H1 (cell line): Measurements from ENCODE around the gene ABCC11. TPM values are rescaled to one million over a fixed set of nuclear protein-coding genes. Genes with fewer than 3 reads are reported as not detected.

ENCODE experiments used
- CTCF ChIA-PET: fragments of 300-600 bp; sonication (Branson Sonifier 250); formaldehyde crosslinking; loops from one replicate; lab custom pipeline; 2021; ENCODE audit not compliant: partially characterized antibody; lab: Charles Lee
- POLR2A ChIA-PET: fragments of 300-600 bp; sonication (Branson Sonifier 250); formaldehyde crosslinking; loops from one replicate; lab custom pipeline; 2021; ENCODE audit warnings: inconsistent platforms; ENCODE audit not compliant: partially characterized antibody; lab: Charles Lee
- DNase-seq, 2 experiments: peaks; one replicate each; pipeline versions ENCODE4 v3.0.0 to v3.0.0-alpha.2; 2010 to 2022; ENCODE audit warnings: low spot score in 2 of 2, low read depth in 1 of 2, mixed read lengths in 1 of 2
- FAIRE-seq: peaks from 2 replicates; lab custom pipeline; 2011; peaks lifted over from hg19 to GRCh38; lab: Jason Lieb, UNC
- H2AFZ ChIP-seq: 2 replicates; pipeline ENCODE4 v1.8.1; 2012; ENCODE audit warnings: low read length, inconsistent platforms
- H2AK5ac ChIP-seq: 2 replicates; pipeline ENCODE4 v1.6.1; 2013; ENCODE audit warnings: low read depth, low read length
- H2BK120ac ChIP-seq: replicated peaks from 2 replicates; pipeline ENCODE3; 2013; ENCODE audit warnings: low read depth, low read length, inconsistent platforms
- H2BK12ac ChIP-seq: 2 replicates; pipeline ENCODE4 v1.6.1; 2013; ENCODE audit warnings: low read depth, low read length
- H2BK15ac ChIP-seq: 2 replicates; pipeline ENCODE4 v1.6.1; 2013; ENCODE audit warnings: low read length
- H2BK20ac ChIP-seq: 2 replicates; pipeline ENCODE4 v1.6.1; 2013; ENCODE audit warnings: low read length
- H2BK5ac ChIP-seq: 2 replicates; pipeline ENCODE4 v1.6.1; 2013; ENCODE audit warnings: low read depth, low read length
- H3K14ac ChIP-seq: 2 replicates; pipeline ENCODE4 v1.6.1; 2013; ENCODE audit warnings: inconsistent platforms; ENCODE audit not compliant: insufficient read length
- H3K18ac ChIP-seq: 2 replicates; pipeline ENCODE4 v1.6.1; 2013; ENCODE audit warnings: low read length; ENCODE audit errors: extremely low read depth
- H3K23ac ChIP-seq: 2 replicates; pipeline ENCODE4 v1.6.1; 2013; ENCODE audit warnings: inconsistent platforms; ENCODE audit not compliant: insufficient read length
- H3K23me2 ChIP-seq: 2 replicates; pipeline ENCODE4 v1.6.1; 2013; ENCODE audit warnings: low read depth, low read length
- H3K27ac ChIP-seq: 2 replicates; pipeline ENCODE4 v1.6.1; 2011; ENCODE audit warnings: low read depth, low read length, inconsistent platforms
- H3K27me3 ChIP-seq, 4 experiments: replicated peaks in 1 of 4; 1 replicate in 1 of 4; 2 replicates in 3 of 4; pipeline versions ENCODE4 v1.6.1 to v1.8.1; 2011 to 2013; ENCODE audit warnings: low read length in 3 of 4, mild to moderate bottlenecking in 3 of 4, inconsistent platforms in 2 of 4, mixed read lengths in 2 of 4, moderate library complexity in 1 of 4; ENCODE audit not compliant: control insufficient read depth in 3 of 4, insufficient read depth in 3 of 4; ENCODE audit errors: extremely low read depth in 1 of 4
- H3K36me3 ChIP-seq, 4 experiments: 2 replicates each; pipeline versions ENCODE4 v1.6.1 to v1.8.1; 2011 to 2013; ENCODE audit warnings: mild to moderate bottlenecking in 4 of 4, low read length in 3 of 4, moderate library complexity in 2 of 4, control low read depth in 1 of 4, inconsistent platforms in 1 of 4; ENCODE audit not compliant: insufficient read depth in 4 of 4, control insufficient read depth in 2 of 4
- H3K4ac ChIP-seq: replicated peaks from 2 replicates; pipeline ENCODE3; 2013; ENCODE audit warnings: low read length, low read depth, mixed read lengths, inconsistent platforms; ENCODE audit not compliant: insufficient read length
- H3K4me1 ChIP-seq, 4 experiments: replicated peaks in 1 of 4; 1 replicate in 1 of 4; 2 replicates in 3 of 4; pipeline versions ENCODE4 v1.6.1 to v1.8.1; 2011 to 2013; ENCODE audit warnings: low read length in 3 of 4, inconsistent platforms in 2 of 4, mixed read lengths in 1 of 4; ENCODE audit not compliant: insufficient read depth in 4 of 4, control insufficient read depth in 3 of 4
- H3K4me2 ChIP-seq, 2 experiments: 2 replicates each; pipeline versions ENCODE4 v1.6.1 to v1.8.1; 2011 to 2013; ENCODE audit warnings: low read depth in 2 of 2, low read length in 2 of 2, control low read depth in 1 of 2, inconsistent platforms in 1 of 2, mild to moderate bottlenecking in 1 of 2; ENCODE audit not compliant: insufficient read depth in 1 of 2
- H3K4me3 ChIP-seq, 4 experiments: fragments of 200-600, 300-600 bp in 1 of 4; sonication (generic), shearing (Covaris generic), sonication (Bioruptor Twin) in 1 of 4; 2 replicates each; pipeline versions ENCODE4 v1.5.1 to v1.8.1; 2011 to 2016; ENCODE audit warnings: low read length in 4 of 4, low read depth in 3 of 4, control low read depth in 2 of 4, inconsistent platforms in 2 of 4, mild to moderate bottlenecking in 2 of 4, mixed read lengths in 1 of 4, moderate library complexity in 1 of 4; ENCODE audit not compliant: insufficient read depth in 2 of 4; ENCODE audit errors: extremely low read depth in 1 of 4
- H3K56ac ChIP-seq: replicated peaks from 2 replicates; pipeline ENCODE3; 2013; ENCODE audit warnings: low read depth, mild to moderate bottlenecking, mixed read lengths, low read length, inconsistent platforms; ENCODE audit not compliant: insufficient read length
- H3K79me1 ChIP-seq: 2 replicates; pipeline ENCODE4 v1.6.1; 2013; ENCODE audit warnings: low read depth, low read length, control low read depth
- H3K79me2 ChIP-seq, 2 experiments: 2 replicates each; pipeline versions ENCODE4 v1.6.1 to v1.8.1; 2012 to 2013; ENCODE audit warnings: low read length in 2 of 2, mild to moderate bottlenecking in 2 of 2, inconsistent platforms in 1 of 2; ENCODE audit not compliant: insufficient read depth in 2 of 2, control insufficient read depth in 1 of 2
- H3K9ac ChIP-seq, 4 experiments: replicated peaks in 1 of 4; 1 replicate in 1 of 4; 2 replicates in 3 of 4; pipeline versions ENCODE4 v1.6.1 to v1.8.1; 2011 to 2013; ENCODE audit warnings: low read depth in 3 of 4, low read length in 3 of 4, control low read depth in 2 of 4, mild to moderate bottlenecking in 2 of 4, moderate library complexity in 2 of 4, inconsistent platforms in 1 of 4; ENCODE audit errors: extremely low read depth in 1 of 4
- H3K9me3 ChIP-seq, 2 experiments: 2 replicates each; pipeline versions ENCODE4 v1.6.1 to v1.8.1; 2012 to 2013; ENCODE audit warnings: mild to moderate bottlenecking in 2 of 2, moderate library complexity in 2 of 2, control low read depth in 1 of 2, inconsistent platforms in 1 of 2, low read depth in 1 of 2, low read length in 1 of 2, mixed read lengths in 1 of 2; ENCODE audit not compliant: insufficient read depth in 2 of 2
- H4K20me1 ChIP-seq, 2 experiments: replicated peaks in 1 of 2; 2 replicates each; pipeline versions ENCODE3 to v1.8.1; 2011 to 2013; ENCODE audit warnings: inconsistent platforms in 2 of 2, low read length in 2 of 2, mild to moderate bottlenecking in 1 of 2; ENCODE audit not compliant: insufficient read depth in 2 of 2, control insufficient read depth in 1 of 2
- H4K5ac ChIP-seq: 2 replicates; pipeline ENCODE4 v1.6.1; 2013; ENCODE audit warnings: low read length, low read depth, mixed read lengths, inconsistent platforms; ENCODE audit not compliant: insufficient read length
- H4K8ac ChIP-seq: 2 replicates; pipeline ENCODE4 v1.8.0; 2013; ENCODE audit warnings: mild to moderate bottlenecking, moderate library complexity, low read length, inconsistent platforms; ENCODE audit not compliant: insufficient read depth; ENCODE audit errors: extremely low read depth
- H4K91ac ChIP-seq: replicated peaks from 2 replicates; pipeline ENCODE3; 2013; ENCODE audit warnings: low read length, mixed read lengths, inconsistent platforms; ENCODE audit not compliant: insufficient read length
- BRCA1 ChIP-seq: IDR thresholded peaks from 2 replicates; pipeline ENCODE4 v1.6.1; 2012; ENCODE audit warnings: low read depth, low read length, improper control_type of control experiment
- CHD2 ChIP-seq: IDR thresholded peaks from 2 replicates; pipeline ENCODE4 v1.6.1; 2012; ENCODE audit warnings: low read length, improper control_type of control experiment
- EGR1 ChIP-seq: IDR thresholded peaks from 2 replicates; pipeline ENCODE4 v1.6.1; 2011; ENCODE audit warnings: low read depth, low read length, borderline replicate concordance
- EZH2 ChIP-seq: fragments of 200-600 bp; sonication (generic); IDR thresholded peaks from 2 replicates; pipeline ENCODE4 v1.7.1; 2012; ENCODE audit warnings: low read depth, mild to moderate bottlenecking, moderate library complexity, low read length, inconsistent platforms; ENCODE audit not compliant: severe bottlenecking
- FOSL1 ChIP-seq: IDR thresholded peaks from 2 replicates; pipeline ENCODE4 v1.6.1; 2011; ENCODE audit warnings: mild to moderate bottlenecking, low read depth, low read length, moderate library complexity; ENCODE audit not compliant: insufficient read depth
- JUN ChIP-seq: IDR thresholded peaks from 2 replicates; pipeline ENCODE4 v1.6.1; 2011; ENCODE audit warnings: low read depth, mild to moderate bottlenecking, improper control_type of control experiment, low read length
- POLR2A ChIP-seq, 2 experiments: IDR thresholded peaks; 1 replicate in 1 of 2; 2 replicates in 1 of 2; pipeline ENCODE4 v1.6.1; 2011; ENCODE audit warnings: low read depth in 2 of 2, low read length in 2 of 2, mild to moderate bottlenecking in 2 of 2; ENCODE audit errors: control extremely low read depth in 1 of 2
- RBBP5 ChIP-seq: IDR thresholded peaks from 2 replicates; pipeline ENCODE4 v1.7.1; 2012; ENCODE audit warnings: low read depth, mild to moderate bottlenecking, inconsistent platforms, low read length, moderate library complexity, borderline replicate concordance
- SIN3A ChIP-seq, 2 experiments: IDR thresholded peaks in 1 of 2; conservative IDR thresholded peaks in 1 of 2; 2 replicates each; pipeline ENCODE4 v1.6.1; 2011 to 2012; ENCODE audit warnings: low read length in 2 of 2, improper control_type of control experiment in 1 of 2, low read depth in 1 of 2, mild to moderate bottlenecking in 1 of 2
- SP1 ChIP-seq: IDR thresholded peaks from 2 replicates; pipeline ENCODE4 v1.6.1; 2011; ENCODE audit warnings: low read depth, low read length
- SP2 ChIP-seq: IDR thresholded peaks from 2 replicates; pipeline ENCODE4 v1.6.1; 2012; ENCODE audit warnings: mild to moderate bottlenecking, low read length, inconsistent platforms
- TAF7 ChIP-seq: optimal IDR thresholded peaks from 2 replicates; pipeline ENCODE3; 2011; ENCODE audit warnings: low read depth, mild to moderate bottlenecking, inconsistent platforms, low read length, moderate library complexity, borderline replicate concordance
- TBP ChIP-seq: IDR thresholded peaks from 2 replicates; pipeline ENCODE4 v1.6.1; 2011; ENCODE audit warnings: low read depth, low read length, improper control_type of control experiment
- TCF12 ChIP-seq: IDR thresholded peaks from 2 replicates; pipeline ENCODE4 v1.6.1; 2011; ENCODE audit warnings: low read depth, mild to moderate bottlenecking, low read length
- WGBS, 2 experiments: shearing (Covaris generic) in 1 of 2; methylation state at CpG; one replicate each; pipeline versions ENCODE4 v1.1.6 to v1.1.7; 2013 to 2015; ENCODE audit warnings: low lambda C conversion rate in 2 of 2, mixed read lengths in 2 of 2, inconsistent platforms in 1 of 2, low coverage in 1 of 2, missing lambda C conversion rate in 1 of 2; ENCODE audit not compliant: insufficient replicate concordance in 2 of 2, insufficient coverage in 1 of 2, insufficient read length in 1 of 2; ENCODE audit errors: extremely low coverage in 1 of 2, missing lambda C conversion rate in 1 of 2; 5-methylcytosine and 5-hydroxymethylcytosine counted together
- polyA plus RNA-seq, 7 experiments: library from polyadenylated mRNA; depleted of rRNA in 3 of 7; stranded (reverse) in 5 of 7; unstranded in 2 of 7; fragments of >200 nt in 5 of 7; fragments of 200-250 nt in 2 of 7; gene quantifications; 1 replicate in 5 of 7; 2 replicates in 1 of 7; 4 replicates in 1 of 7; pipeline versions ENCODE4 v1.2.1 to v1.2.3, GENCODE V29; 2011 to 2013; ENCODE audit warnings: missing spikeins in 2 of 7, mixed read lengths in 2 of 7
- total RNA-seq: library from RNA; stranded (reverse); fragmentation: NEBNext Ultra II Directional; extraction: Animal tissue kit (Norgen Biotek cat#: 25700); gene quantifications from 2 replicates; pipeline ENCODE4 v1.2.1, GENCODE V29; 2021
- TF ChIP-seq, protein P1 (sequence below): IDR thresholded peaks from 2 replicates; pipeline ENCODE4 v1.6.1; 2012; ENCODE audit warnings: inconsistent platforms

Gene ABCC11
- total and polyA plus RNA-seq, 2 of the 8 experiments (the other 6 are each of a cell fraction or from before 2014, with no cell fraction given), result 0.06 TPM; not detected in 1

DNA sequence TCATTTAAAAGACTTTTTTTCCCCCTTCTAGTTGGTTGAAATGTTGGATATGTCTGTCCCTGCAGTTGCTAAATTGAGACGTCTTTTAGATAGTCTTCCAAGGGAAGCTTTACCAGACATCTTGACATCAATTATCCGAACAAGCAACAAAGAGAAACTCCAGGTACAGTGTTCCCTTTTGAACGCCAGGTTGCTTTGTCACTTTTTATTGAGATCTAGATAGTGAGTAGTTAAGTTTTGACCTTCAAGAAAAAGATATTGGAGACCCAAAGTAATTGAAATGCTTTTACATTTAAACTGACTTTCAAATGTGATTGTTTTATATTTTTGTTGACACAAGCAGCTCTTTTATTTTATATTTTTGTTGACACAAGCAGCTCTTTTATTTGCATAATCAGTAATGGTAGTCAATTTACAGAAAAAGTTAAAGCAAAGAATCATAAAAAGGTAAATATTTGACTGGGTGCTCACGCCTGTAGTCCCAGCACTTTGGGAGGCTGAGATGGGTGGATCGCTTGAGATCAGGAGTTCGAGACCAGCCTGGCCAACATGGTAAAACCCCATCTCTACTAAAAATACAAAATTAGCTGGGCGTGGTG, 9.3 kb upstream of the ABCC11 start:
- no peak overlapping the region for H3K27ac ChIP-seq
- TF ChIP-seq SIN3A (conservative IDR thresholded peaks at IDR 0.05 in 1 of 2, IDR thresholded peaks at IDR 0.05 in 1 of 2; ENCODE audit: low read depth in 1 of 2, low read length in 2 of 2) (no peak), EGR1 (no peak), TBP (no peak), EZH2 (no peak), FOSL1 (no peak), JUN (no peak), TAF7 (no peak), CHD2 (no peak), SP1 (no peak), BRCA1 (no peak), RBBP5 (no peak), SP2 (no peak), POLR2A (IDR thresholded peaks at IDR 0.05; ENCODE audit: control extremely low read depth in 1 of 2, low read depth in 2 of 2, low read length in 2 of 2) (no peak), TCF12 (no peak)
- TF ChIP-seq, protein P1, sequence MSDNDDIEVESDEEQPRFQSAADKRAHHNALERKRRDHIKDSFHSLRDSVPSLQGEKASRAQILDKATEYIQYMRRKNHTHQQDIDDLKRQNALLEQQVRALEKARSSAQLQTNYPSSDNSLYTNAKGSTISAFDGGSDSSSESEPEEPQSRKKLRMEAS, result no peak

More for the DNA sequence above, 9.3 kb upstream of the ABCC11 start:
- H3K79me1 ChIP-seq, result no peaks in the 10 kb centered on the region
- DNase-seq, result no peak
- no peak overlapping the region for H4K8ac ChIP-seq
- H3K4me3 ChIP-seq, result no peak overlapping the region
- H3K79me2 ChIP-seq, result no peaks in the 10 kb centered on the region
- H2BK12ac ChIP-seq, result no peak overlapping the region
- ChIA-PET CTCF (interaction anchor here (0.6 to 2.1 kb wide), 10 partner anchors 9 to 361 kb away, joined by 3 to 11 read pairs (median 4); partner anchors contain the start of gene ABCC11), POLR2A (no interaction called here)
- no peak overlapping the region for H3K23ac ChIP-seq
- no peak overlapping the region for H3K4ac ChIP-seq
- H2AK5ac ChIP-seq, result no peak overlapping the region
- no peaks in the 10 kb centered on the region for H3K27me3 ChIP-seq
- 90% methylated on average over 7 of the region's 7 CpGs; no CpG with 5 or more reads in 1 of the 2 experiments for WGBS, 2 experiments
- no peak overlapping the region for H2BK120ac ChIP-seq
- no peak overlapping the region for H2BK5ac ChIP-seq
- H3K9me3 ChIP-seq, result no peaks in the 10 kb centered on the region
- H4K5ac ChIP-seq, result no peak overlapping the region
- H2BK20ac ChIP-seq, result no peak overlapping the region
- no peaks in the 10 kb centered on the region for H3K4me1 ChIP-seq
- no peaks in the 10 kb centered on the region for H3K23me2 ChIP-seq
- H3K36me3 ChIP-seq, result peaks cover 0 to 10% (median 5%) of the 10 kb centered on the region in 4 experiments; a peak in 3 of 8 replicates
- H3K56ac ChIP-seq, result no peak overlapping the region
- H3K18ac ChIP-seq, result no peak overlapping the region
- H4K91ac ChIP-seq, result no peak overlapping the region
- H3K4me2 ChIP-seq, result no peak overlapping the region
- no peak overlapping the region for H3K14ac ChIP-seq
- no peak overlapping the region for H3K9ac ChIP-seq
- H2BK15ac ChIP-seq, result no peak overlapping the region
- FAIRE-seq, result no peak
- no peak overlapping the region for H2AFZ ChIP-seq
- H4K20me1 ChIP-seq, result no peaks in the 10 kb centered on the region
